Measurements from ENCODE around the gene IDH1.

Gene IDH1

DNA sequence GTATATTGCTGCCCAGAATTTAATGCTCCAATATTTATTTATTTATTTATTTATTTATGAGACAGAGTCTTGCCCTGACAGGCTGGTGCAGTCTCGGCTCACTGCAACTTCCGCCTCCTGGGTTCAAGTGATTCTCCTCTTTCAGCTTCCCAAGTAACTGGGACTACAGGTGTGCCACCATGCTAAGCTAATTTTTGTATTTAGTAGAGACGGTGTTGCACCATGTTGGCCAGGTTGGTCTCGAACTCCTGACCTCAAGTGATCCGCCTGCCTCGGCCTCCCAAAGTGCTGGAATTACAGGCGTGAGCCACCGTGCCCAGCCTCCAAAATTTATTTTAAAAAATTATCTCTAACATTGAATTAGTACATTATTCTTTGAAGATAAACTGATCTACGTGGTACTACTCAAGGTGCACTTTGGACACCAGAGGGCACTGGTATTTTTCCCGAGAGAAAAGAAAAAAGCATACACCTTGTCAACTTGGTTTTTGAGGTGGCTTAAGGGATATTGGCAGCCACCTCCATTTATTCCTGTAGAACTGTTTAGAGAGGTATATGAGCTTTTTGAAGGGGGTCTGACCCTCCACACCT lies 1.4 kb upstream of the IDH1 start:
- TF ChIP-seq, protein P1, sequence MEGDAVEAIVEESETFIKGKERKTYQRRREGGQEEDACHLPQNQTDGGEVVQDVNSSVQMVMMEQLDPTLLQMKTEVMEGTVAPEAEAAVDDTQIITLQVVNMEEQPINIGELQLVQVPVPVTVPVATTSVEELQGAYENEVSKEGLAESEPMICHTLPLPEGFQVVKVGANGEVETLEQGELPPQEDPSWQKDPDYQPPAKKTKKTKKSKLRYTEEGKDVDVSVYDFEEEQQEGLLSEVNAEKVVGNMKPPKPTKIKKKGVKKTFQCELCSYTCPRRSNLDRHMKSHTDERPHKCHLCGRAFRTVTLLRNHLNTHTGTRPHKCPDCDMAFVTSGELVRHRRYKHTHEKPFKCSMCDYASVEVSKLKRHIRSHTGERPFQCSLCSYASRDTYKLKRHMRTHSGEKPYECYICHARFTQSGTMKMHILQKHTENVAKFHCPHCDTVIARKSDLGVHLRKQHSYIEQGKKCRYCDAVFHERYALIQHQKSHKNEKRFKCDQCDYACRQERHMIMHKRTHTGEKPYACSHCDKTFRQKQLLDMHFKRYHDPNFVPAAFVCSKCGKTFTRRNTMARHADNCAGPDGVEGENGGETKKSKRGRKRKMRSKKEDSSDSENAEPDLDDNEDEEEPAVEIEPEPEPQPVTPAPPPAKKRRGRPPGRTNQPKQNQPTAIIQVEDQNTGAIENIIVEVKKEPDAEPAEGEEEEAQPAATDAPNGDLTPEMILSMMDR (conservative IDR thresholded peaks at IDR 0.05; ENCODE audit: control insufficient read depth, insufficient read depth, low read depth, low read length) = peak; percentile 4
- no peak for DNase-seq (ENCODE audit: low read depth)
- no peak overlapping the region for H3K4me3 ChIP-seq (ENCODE audit: control insufficient read depth, low read depth, low read length)

DNA sequence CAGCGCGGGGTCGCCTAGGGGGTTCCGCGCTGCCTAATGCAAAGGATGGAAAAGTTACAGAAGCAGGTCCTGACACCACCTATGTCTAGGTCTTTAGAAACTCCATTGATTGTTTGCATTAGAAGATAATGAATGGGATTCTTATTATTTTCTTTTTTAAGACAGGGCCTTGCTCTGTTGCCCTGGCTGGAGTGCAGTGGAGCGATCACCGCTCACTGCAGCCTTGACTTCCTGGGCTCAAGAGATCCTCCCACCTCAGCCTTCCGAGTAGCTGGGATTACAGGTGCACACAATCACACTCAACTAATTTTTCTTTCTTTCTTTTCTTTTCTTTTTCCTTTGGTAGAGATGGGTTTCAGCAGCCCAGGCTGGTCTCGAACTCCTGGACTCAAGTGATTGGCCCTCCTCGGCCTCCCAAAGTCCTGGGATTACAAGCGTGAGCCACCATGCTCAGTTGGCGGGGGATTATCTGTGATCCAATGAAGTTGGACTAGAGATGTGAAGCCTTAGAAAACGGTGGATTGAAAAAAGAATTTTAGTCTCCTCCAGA lies 761 bp upstream of the IDH1 start:
- DNase-seq (ENCODE audit: low read depth) = no peak
- H3K4me3 ChIP-seq (ENCODE audit: control insufficient read depth, low read depth, low read length) = peak overlapping the region; percentile 98
- TF ChIP-seq, protein P1 (conservative IDR thresholded peaks at IDR 0.05; ENCODE audit: control insufficient read depth, insufficient read depth, low read depth, low read length) = no peak

DNA sequence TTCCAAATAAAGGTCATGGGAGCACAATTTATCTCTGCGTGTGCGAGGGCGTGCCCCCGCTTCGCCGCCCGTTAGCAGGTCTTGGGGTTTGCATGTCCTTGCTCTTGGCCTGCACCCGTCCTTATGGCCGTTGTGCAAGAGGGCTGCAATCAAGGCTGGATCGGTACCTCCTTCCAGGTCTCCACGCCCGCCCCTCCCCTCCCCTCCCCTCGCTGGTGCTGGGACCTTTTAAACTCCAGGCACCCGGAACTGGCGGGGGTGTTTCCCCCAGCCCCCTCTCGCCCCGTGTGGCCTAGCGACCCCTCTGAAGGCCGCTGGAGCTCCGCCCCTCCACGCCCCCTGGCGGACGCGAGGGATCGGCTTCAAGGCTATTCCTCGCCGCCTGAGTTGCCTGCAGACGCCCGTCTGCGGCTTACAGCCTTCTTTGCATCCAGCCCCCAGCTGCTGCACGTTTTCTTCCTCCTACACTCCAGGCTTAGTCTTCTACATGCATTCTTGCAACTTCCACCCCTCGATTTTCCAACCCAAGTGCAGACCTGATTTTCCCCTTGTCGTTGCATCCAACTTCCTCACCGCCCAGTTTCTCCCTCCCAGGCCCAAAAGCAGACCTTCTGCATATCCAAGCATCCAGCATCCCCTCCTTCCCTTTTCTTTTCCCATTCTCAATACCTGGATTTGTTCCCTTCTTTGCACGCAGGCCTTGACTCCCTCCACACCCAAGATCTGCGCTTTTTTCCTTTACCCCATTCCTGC lies 577 bp downstream of the IDH1 start:
- TF ChIP-seq, protein P1 (conservative IDR thresholded peaks at IDR 0.05; ENCODE audit: control insufficient read depth, insufficient read depth, low read depth, low read length) = peak; percentile 72
- DNase-seq (ENCODE audit: low read depth) = peak; percentile 68
- peak overlapping the region; percentile 98 for H3K4me3 ChIP-seq (ENCODE audit: control insufficient read depth, low read depth, low read length)

DNA sequence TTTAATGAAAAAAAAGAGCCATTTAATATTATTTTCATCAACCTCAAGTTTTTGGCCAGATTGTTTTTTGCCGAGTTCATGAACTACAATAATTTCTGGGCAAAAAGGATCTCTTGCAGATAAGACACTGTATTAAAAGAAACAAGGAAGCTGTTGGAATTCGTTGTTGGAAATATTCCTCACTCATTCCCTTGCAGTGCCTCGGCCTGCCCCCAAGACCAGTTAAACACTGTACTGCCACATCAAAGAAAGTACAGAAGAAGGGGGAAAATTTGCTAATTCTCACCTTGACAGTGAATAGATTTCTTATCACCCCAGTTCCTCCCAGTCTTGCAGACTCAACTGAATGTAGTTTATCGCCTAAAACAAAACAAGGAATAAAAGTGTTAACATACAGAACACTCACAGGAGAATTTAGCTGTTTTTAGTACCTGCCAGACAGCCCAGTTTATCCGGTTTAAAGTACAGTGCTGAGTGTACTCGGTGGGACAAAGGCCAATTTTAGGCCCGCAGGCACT lies 1.2 kb downstream of the IDH1 start:
- peak overlapping the region; percentile 98 for H3K4me3 ChIP-seq (ENCODE audit: control insufficient read depth, low read depth, low read length)
- no peak for DNase-seq (ENCODE audit: low read depth)

DNA sequence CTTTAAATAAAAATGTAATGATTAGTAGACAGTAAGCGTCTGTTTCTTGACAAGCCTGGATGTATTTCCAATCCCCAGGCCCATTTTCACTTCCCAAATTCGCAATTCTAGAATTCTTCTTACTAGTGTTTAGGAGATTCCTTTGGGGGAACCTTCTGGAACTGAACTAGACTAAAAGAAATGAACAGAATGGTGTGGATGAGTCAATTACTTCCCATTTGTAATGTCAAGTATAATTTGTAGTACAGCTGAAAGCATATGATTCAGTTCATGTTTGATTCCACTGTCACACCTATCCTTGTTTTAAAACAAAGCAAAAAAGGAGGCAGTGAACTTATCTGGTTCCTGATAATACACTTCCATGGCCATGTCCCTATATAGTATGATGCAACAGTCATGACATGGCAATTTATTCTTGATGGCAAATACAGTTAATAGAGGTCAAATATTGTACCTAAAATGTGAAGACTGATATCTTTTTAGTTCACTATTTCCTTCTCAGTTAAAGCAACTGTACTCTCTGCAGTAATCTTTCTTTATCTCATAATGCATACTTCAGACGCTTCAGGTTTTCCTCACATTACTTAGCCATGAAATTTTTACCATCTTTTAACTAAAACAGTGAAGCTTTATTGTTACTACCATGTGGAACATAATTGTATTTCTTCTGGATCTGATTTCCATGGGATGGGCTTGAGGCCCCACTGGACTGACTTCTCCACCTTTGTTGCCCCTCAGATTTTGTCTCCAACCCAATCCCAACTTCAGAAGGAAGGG lies 2.0 kb downstream of the IDH1 start:
- no peak for DNase-seq (ENCODE audit: low read depth)
- TF ChIP-seq, protein P1 (conservative IDR thresholded peaks at IDR 0.05; ENCODE audit: control insufficient read depth, insufficient read depth, low read depth, low read length) = no peak
- peak overlapping the region; percentile 98 for H3K4me3 ChIP-seq (ENCODE audit: control insufficient read depth, low read depth, low read length)

More for the DNA sequence above, 1.2 kb downstream of the IDH1 start:
- TF ChIP-seq, protein P1 (conservative IDR thresholded peaks at IDR 0.05; ENCODE audit: control insufficient read depth, insufficient read depth, low read depth, low read length) = no peak

DNA sequence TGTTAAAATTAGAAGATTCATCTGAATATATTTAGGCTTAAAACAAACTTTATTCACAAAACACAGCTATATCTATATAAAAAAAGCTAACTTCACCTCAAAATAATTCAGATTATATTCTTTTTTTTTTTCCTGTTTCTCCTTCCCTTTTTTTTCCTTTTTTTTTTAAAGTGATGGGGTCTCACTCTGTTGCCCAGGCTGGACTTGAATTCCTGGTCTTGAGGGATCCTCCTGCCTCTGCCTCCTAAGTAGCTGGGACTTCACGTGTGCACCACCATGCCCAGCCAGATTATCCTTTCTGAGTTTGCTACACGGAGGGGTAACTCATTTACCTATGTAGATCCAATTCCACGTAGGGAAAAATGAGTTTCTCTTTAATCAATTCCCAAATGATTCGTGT lies 3.8 kb downstream of the IDH1 start:
- DNase-seq (ENCODE audit: low read depth) = no peak
- H3K4me3 ChIP-seq (ENCODE audit: control insufficient read depth, low read depth, low read length) = no peak overlapping the region
- TF ChIP-seq, protein P1 (conservative IDR thresholded peaks at IDR 0.05; ENCODE audit: control insufficient read depth, insufficient read depth, low read depth, low read length) = no peak

All from fibroblast of mammary gland (primary cell).